Neuronal stem cell (in vitro differentiated cells): ENCODE results near the gene TRAF2.

ENCODE experiments used
- DNase-seq: peaks from one replicate; pipeline ENCODE4 v3.0.0-alpha.2; 2013; ENCODE audit warnings: low spot score
- H2AFZ ChIP-seq: one replicate; pipeline ENCODE4 v1.6.1; 2013; ENCODE audit warnings: mild to moderate bottlenecking, low read length, inconsistent platforms
- H2AK5ac ChIP-seq: 2 replicates; pipeline ENCODE4 v1.6.1; 2013; ENCODE audit warnings: low read depth, mild to moderate bottlenecking, inconsistent platforms, low read length, moderate library complexity, mixed read lengths
- H2BK120ac ChIP-seq: 2 replicates; pipeline ENCODE4 v1.6.1; 2013; ENCODE audit warnings: low read depth, mild to moderate bottlenecking, inconsistent platforms, low read length, moderate library complexity, mixed read lengths
- H2BK12ac ChIP-seq: one replicate; pipeline ENCODE4 v1.6.1; 2013; ENCODE audit warnings: low read length, inconsistent platforms
- H2BK15ac ChIP-seq: 2 replicates; pipeline ENCODE4 v1.6.1; 2013; ENCODE audit warnings: mild to moderate bottlenecking, low read length, inconsistent platforms, mixed read lengths
- H2BK5ac ChIP-seq: one replicate; pipeline ENCODE4 v1.6.1; 2013; ENCODE audit warnings: inconsistent platforms, mild to moderate bottlenecking, low read length, moderate library complexity
- H3K14ac ChIP-seq: one replicate; pipeline ENCODE4 v1.6.1; 2013; ENCODE audit warnings: low read length, inconsistent platforms
- H3K18ac ChIP-seq: 2 replicates; pipeline ENCODE4 v1.6.1; 2013; ENCODE audit warnings: low read length, inconsistent platforms
- H3K23ac ChIP-seq: 2 replicates; pipeline ENCODE4 v1.6.1; 2013; ENCODE audit warnings: low read depth, mild to moderate bottlenecking, mixed read lengths, low read length, inconsistent platforms; ENCODE audit not compliant: poor library complexity
- H3K27ac ChIP-seq: replicated peaks from 3 replicates; pipeline ENCODE4 v1.5.1; 2013; ENCODE audit warnings: low read length, inconsistent platforms
- H3K27me3 ChIP-seq, 3 experiments: 2 replicates each; pipeline ENCODE4 v1.6.1; 2013; ENCODE audit warnings: low read length in 3 of 3, mild to moderate bottlenecking in 2 of 3, inconsistent platforms in 1 of 3, low read depth in 1 of 3, mixed read lengths in 1 of 3, moderate library complexity in 1 of 3; ENCODE audit not compliant: control insufficient read depth in 3 of 3, insufficient read depth in 3 of 3
- H3K36me3 ChIP-seq, 2 donors: replicated peaks in 1 of 2; 2 replicates each; pipeline ENCODE4 v1.6.1; 2013; ENCODE audit warnings: low read length in 2 of 2; ENCODE audit not compliant: control insufficient read depth in 2 of 2, insufficient read depth in 2 of 2
- H3K4ac ChIP-seq: 2 replicates; pipeline ENCODE4 v1.6.1; 2013; ENCODE audit warnings: inconsistent platforms, mild to moderate bottlenecking, low read length, moderate library complexity
- H3K4me1 ChIP-seq, 2 donors: 1 replicate in 1 of 2; 2 replicates in 1 of 2; pipeline ENCODE4 v1.6.1; 2013; ENCODE audit warnings: low read length in 2 of 2, low read depth in 1 of 2; ENCODE audit not compliant: control insufficient read depth in 2 of 2, insufficient read depth in 1 of 2
- H3K4me2 ChIP-seq: one replicate; pipeline ENCODE4 v1.6.1; 2013; ENCODE audit warnings: mild to moderate bottlenecking, low read length, inconsistent platforms; ENCODE audit not compliant: insufficient read depth, poor library complexity, severe bottlenecking
- H3K4me3 ChIP-seq, 2 donors: 2 replicates each; pipeline ENCODE4 v1.5.1; 2013; ENCODE audit warnings: low read length in 2 of 2, mild to moderate bottlenecking in 2 of 2, inconsistent platforms in 1 of 2, moderate library complexity in 1 of 2
- H3K79me1 ChIP-seq: one replicate; pipeline ENCODE4 v1.6.1; 2013; ENCODE audit warnings: low read depth, mild to moderate bottlenecking, inconsistent platforms, low read length, moderate library complexity
- H3K9ac ChIP-seq: one replicate; pipeline ENCODE4 v1.6.1; 2013; ENCODE audit warnings: mild to moderate bottlenecking, low read depth, low read length, inconsistent platforms; ENCODE audit not compliant: poor library complexity
- H3K9me3 ChIP-seq, 2 donors: replicated peaks in 1 of 2; 2 replicates each; pipeline versions ENCODE3 to v1.6.1; 2013; ENCODE audit warnings: low read length in 2 of 2, mild to moderate bottlenecking in 2 of 2, inconsistent platforms in 1 of 2, low read depth in 1 of 2, mixed read lengths in 1 of 2, moderate library complexity in 1 of 2; ENCODE audit not compliant: control insufficient read depth in 2 of 2, insufficient read depth in 1 of 2
- H4K8ac ChIP-seq: one replicate; pipeline ENCODE4 v1.6.1; 2013; ENCODE audit warnings: low read depth, mild to moderate bottlenecking, inconsistent platforms, low read length, moderate library complexity
- H4K91ac ChIP-seq: one replicate; pipeline ENCODE4 v1.6.1; 2013; ENCODE audit warnings: low read length, low read depth, mild to moderate bottlenecking, inconsistent platforms; ENCODE audit not compliant: poor library complexity
- WGBS, 2 donors: extraction: QIAGEN DNeasy Blood & Tissue Kit; methylation state at CpG; one replicate each; pipeline ENCODE4 v1.1.7; 2013; ENCODE audit warnings: missing lambda C conversion rate in 2 of 2, mixed read lengths in 1 of 2; ENCODE audit not compliant: insufficient read length in 2 of 2, insufficient replicate concordance in 1 of 2; ENCODE audit errors: extremely low coverage in 2 of 2; 5-methylcytosine and 5-hydroxymethylcytosine counted together

The TRAF2 gene

DNA sequence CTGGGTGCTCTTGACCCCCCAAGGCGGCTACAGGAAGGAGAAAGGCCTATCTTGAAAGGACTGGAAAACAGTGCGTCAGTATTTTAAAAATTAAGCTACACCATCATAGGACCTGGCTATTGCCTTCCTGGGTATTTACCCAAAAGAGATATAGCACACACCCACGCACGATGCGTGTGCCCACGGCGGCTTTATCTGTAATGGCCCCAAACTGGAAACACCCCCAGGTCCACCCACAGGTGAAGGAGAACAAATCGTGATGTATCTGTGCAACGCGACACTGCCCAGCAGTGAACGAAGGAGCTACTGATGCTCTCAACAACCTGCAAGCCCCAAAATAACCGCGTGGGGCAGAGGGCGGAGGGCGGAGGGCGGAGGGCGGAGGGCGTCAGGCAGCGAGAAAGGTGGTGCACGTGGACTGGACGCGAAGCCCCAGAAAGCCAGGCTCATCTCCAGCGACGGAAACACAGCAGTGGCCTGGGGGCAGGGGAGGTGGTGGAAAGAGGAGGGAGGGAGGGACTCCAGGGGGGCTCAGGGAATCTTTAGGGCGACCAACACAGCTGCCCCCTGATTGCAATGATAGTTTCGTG, 78.6 kb downstream of the TRAF2 start:
- H2BK120ac ChIP-seq, result peak overlapping the region; percentile 72
- WGBS, 2 donors, result no CpG with 5 or more reads among the region's 26 CpGs

DNA sequence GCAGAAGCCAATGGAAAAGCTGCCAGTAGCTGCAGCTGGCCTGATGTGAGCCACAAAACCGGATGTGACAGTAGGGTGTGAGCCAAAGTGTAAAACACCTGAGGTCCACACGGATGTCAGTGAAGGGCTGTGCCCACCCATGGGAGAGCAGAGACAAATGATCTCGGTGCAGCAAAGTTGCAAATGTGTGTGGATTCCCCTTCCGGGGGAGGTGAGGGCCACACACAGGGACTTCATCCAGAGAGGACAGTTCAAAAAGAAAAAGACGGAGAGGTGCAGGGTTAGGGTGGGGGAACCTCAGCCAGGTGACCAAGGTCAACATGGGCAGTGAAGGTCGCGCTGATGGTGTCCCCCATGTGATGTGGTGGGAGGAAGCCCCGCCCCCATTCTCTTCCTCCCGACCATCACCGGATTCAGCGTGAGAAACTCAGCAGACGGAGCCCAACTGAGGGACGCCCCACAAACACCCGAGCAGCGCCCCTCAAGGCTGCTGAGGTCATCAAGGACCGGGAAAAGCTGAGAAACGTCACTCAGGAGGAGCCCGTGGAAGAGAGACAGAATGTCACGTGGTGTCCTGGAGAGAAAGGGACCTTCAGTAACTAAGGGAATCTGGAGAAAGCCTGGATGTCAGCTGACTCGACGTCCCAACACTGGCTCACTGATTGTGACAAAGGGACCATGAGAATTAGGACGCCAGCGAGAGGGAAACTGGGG, 79.6 kb downstream of the TRAF2 start:
- Histone ChIP-seq H3K4me2 (peak overlapping the region; percentile 28), H3K18ac (peak overlapping the region; percentile 50), H4K91ac (no peak overlapping the region), H2BK5ac (no peak overlapping the region), H4K8ac (no peak overlapping the region), H3K27ac (no peak overlapping the region), H2AK5ac (peak overlapping the region; percentile 5), H3K27me3 (peaks cover 0 to 18% (median 0%) of the 10 kb centered on the region in 3 experiments), H2BK15ac (no peak overlapping the region), H3K9ac (no peak overlapping the region), H3K79me1 (no peaks in the 10 kb centered on the region), H3K4ac (no peak overlapping the region), H2BK12ac (no peak overlapping the region), H3K4me1 (peaks cover 8 to 15% of the 10 kb centered on the region in 2 donors), H2AFZ (peak overlapping the region; percentile 57), H3K14ac (peak overlapping the region; percentile 5), H3K36me3 (no peaks in the 10 kb centered on the region), H3K9me3 (peaks cover 0 to 1% of the 10 kb centered on the region in 2 donors), H3K4me3 (no peak overlapping the region), H3K23ac (no peak overlapping the region), H2BK120ac (no peak overlapping the region)
- DNase-seq, result no peak
- WGBS, 2 donors, result no CpG with 5 or more reads among the region's 23 CpGs

More for the DNA sequence above, 78.6 kb downstream of the TRAF2 start:
- Histone ChIP-seq H3K23ac (no peak overlapping the region), H3K79me1 (peaks cover 1% of the 10 kb centered on the region), H3K9ac (no peak overlapping the region), H2BK5ac (peak overlapping the region; percentile 24), H3K4me2 (no peak overlapping the region), H3K18ac (peak overlapping the region; percentile 76), H3K9me3 (peaks cover 0 to 1% of the 10 kb centered on the region in 2 donors), H4K8ac (no peak overlapping the region), H3K4me1 (peaks cover 8 to 15% of the 10 kb centered on the region in 2 donors), H3K14ac (peak overlapping the region; percentile 38), H2AFZ (no peak overlapping the region), H2BK12ac (peak overlapping the region; percentile 58), H3K36me3 (no peaks in the 10 kb centered on the region), H3K27ac (no peak overlapping the region), H2AK5ac (peak overlapping the region; percentile 76), H3K4me3 (no peak overlapping the region), H3K27me3 (peaks cover 0 to 16% (median 0%) of the 10 kb centered on the region in 3 experiments), H4K91ac (no peak overlapping the region), H2BK15ac (peak overlapping the region; percentile 89), H3K4ac (no peak overlapping the region)
- DNase-seq, result no peak

DNA sequence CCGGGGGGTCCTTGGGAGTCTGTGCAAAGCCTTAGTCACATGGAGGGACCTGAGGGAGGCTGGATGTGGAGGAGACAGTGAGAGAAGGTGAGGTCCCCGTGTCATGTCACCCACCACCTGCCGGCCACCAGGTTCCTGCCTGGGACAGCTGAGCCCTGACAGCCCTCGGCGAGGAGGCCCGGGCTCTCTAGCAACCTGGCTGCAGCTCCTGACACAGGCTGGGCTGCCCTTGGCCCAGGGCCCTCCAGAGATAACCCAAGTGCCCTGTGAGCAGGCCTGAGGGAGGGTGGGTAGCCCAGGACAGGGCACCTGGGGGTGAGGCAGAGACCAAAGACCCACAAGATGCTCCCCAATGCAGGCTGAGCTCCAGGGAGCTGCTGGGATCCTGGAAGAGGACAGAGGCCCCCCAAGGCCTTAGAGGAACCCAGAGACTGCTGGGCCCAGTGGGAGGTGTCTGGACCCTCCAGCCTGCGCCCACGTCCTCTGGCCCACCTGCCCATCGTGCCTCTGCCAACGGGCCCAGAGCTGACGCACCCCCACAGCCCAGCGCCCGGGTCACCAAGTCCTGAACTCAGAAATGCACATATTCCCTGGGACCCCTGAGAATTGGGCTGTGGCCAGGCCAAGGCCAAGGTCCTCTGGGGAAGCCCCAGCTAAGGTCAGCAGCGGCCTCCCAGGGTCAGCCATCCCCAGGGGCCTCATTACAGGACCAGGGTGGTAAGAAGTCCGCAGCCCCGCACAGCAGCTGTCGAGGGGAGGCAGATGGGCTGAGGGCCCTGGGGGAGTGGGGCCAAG, 82.2 kb downstream of the TRAF2 start:
- Histone ChIP-seq H3K9me3 (no peaks in the 10 kb centered on the region), H2BK12ac (peak overlapping the region; percentile 84), H2BK120ac (no peak overlapping the region), H3K4me3 (no peak overlapping the region), H2BK5ac (peak overlapping the region; percentile 75), H2AFZ (no peak overlapping the region), H2BK15ac (peak overlapping the region; percentile 85), H3K27me3 (peaks cover 0 to 27% (median 0%) of the 10 kb centered on the region in 3 experiments), H4K8ac (peak overlapping the region; percentile 43), H4K91ac (no peak overlapping the region), H3K4me2 (no peak overlapping the region), H3K14ac (peak overlapping the region; percentile 89), H2AK5ac (peak overlapping the region; percentile 94), H3K18ac (peak overlapping the region; percentile 76), H3K79me1 (no peaks in the 10 kb centered on the region), H3K4ac (peak overlapping the region; percentile 11), H3K27ac (no peak overlapping the region), H3K9ac (peak overlapping the region; percentile 30), H3K36me3 (no peaks in the 10 kb centered on the region), H3K23ac (peak overlapping the region; percentile 55), H3K4me1 (peaks cover 4 to 13% of the 10 kb centered on the region in 2 donors)
- WGBS, 2 donors, result no CpG with 5 or more reads among the region's 17 CpGs
- DNase-seq, result no peak
